ENCODE data around the gene TNRC6A.
"Not testable (repeated sequence)": the region's sequence is repeated elsewhere in the genome, so short reads cannot be mapped to it uniquely, and the experiment has no call there.

The TNRC6A gene

DNA sequence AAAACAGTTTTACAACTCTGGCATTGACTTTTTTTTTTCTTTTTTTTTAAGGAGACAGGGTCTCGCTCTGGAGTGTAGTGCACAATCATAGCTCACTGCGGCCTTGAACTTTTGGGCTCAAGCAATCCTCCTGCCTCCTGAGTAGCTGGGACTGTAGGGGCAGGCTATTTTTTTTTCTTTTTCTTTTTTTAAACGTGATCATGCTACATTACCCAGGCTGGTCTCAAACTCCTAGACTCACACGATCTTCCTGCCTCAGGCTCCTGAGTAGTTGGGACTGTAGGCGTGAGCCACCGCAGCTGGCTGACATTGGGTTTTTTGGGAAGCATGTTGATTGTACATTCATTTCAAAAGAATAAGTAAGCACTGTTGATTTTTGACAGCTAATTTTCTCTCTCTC, 32.1 kb downstream of the TNRC6A start:
- no peak for DNase-seq

- DNase-seq, result no peak
Measured at GRCh38 chr16:24764916-24765315, 35.5 kb downstream of the TNRC6A start.

GRCh38 chr16:24766057-24766456, 36.6 kb downstream of the TNRC6A start:
- no peak for DNase-seq

- peak; percentile 52 for DNase-seq
Measured at GRCh38 chr16:24769806-24770205, 40.4 kb downstream of the TNRC6A start.

GRCh38 chr16:24771132-24771778, 41.8 kb downstream of the TNRC6A start:
- DNase-seq, result peak; percentile 30

- DNase-seq, result no peak
Measured at GRCh38 chr16:24771779-24772157, 42.3 kb downstream of the TNRC6A start.

GRCh38 chr16:24773771-24774427, 44.4 kb downstream of the TNRC6A start:
- DNase-seq, result no peak

DNA sequence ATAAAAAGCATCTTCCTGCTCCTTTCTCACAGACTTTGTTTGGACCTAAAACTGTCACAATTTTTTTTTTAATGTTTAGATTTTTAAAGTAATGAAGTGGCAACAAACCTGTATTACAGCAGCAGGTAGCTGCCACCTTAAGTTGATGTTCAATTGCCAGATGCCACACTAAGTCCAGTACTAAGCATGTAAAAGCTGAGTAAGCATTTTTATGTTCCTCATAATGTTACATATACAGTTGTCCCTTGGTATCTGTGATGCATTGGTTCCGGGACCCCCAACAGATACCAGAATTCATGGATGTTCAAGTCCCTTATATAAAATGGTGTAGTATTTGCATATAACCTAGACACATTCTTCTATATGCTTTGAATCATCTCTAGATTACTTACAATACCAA, 45.1 kb downstream of the TNRC6A start:
- no peak for DNase-seq

DNA sequence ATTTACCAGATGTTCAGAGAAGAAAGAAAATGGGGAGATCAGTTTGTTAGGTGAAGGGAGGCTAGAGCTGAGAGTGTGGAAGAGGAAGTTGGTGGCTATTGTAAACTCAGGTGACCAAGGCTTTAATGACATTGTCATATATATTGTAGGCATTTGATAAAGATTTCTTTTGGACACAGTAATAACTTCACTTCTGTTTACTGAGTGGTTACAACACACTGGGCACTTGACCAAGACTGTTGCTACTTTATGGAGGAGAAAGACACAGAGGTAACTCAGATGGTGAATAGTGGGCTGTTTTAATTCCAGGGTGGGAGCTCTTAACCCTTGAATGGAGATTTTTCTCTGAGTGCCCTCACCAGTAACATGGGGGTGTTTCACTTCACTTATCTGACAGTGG, 46.0 kb downstream of the TNRC6A start:
- DNase-seq, result no peak

DNA sequence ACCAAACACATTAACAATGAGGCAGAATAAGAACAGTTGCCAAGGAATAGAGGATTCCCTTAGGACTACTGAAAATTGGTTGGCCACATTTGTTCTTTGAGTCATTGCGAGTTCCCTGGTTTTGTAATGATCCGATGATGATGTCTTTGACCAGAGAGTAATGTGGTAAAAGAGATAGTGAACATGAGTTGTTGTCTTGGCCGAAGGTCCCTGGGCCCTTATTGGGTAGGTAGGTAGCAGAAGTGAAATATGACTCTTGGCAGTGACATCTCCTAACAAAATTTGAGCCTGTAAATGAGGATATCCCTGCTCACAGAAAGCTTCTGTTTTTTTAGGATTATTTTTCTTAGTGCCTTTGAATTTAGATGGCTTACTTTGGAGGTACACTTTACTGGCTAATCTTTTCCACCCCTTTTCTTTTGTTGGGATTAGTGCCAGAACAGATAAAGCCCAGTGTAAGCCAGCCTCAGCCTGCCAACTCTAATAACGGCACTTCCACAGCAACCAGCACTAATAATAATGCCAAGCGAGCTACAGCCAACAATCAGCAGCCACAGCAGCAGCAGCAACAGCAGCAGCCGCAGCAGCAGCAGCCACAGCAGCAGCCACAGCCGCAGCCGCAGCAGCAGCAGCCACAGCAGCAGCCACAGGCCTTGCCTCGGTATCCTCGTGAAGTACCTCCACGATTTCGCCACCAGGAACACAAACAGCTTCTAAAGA, 47.2 kb downstream of the TNRC6A start:
- DNase-seq, result peak; percentile 35

- DNase-seq, result no peak
Measured at GRCh38 chr16:24778671-24779070, 49.2 kb downstream of the TNRC6A start.

DNA sequence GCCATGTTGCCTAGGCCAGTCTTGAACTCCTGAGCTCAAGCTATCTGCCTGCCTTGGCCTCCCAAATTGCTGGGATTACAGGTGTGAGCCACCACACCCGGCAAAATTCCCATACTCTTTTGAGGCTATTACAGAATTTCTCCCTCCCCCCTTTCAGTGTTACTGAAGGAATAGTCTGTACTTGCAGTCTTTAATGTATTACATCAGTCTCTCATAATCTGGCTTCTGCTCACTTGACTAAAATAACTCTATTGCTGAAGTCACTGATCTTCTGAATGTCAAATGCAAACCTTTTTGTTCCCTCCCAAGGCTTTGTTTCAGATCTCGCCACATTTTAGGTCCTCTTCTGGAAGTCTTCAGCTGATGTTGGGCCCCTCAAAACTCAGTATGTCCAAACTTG, 51.8 kb downstream of the TNRC6A start:
- DNase-seq, result no peak

- no peak for DNase-seq
Measured at GRCh38 chr16:24784121-24784520, 54.7 kb downstream of the TNRC6A start.

DNA sequence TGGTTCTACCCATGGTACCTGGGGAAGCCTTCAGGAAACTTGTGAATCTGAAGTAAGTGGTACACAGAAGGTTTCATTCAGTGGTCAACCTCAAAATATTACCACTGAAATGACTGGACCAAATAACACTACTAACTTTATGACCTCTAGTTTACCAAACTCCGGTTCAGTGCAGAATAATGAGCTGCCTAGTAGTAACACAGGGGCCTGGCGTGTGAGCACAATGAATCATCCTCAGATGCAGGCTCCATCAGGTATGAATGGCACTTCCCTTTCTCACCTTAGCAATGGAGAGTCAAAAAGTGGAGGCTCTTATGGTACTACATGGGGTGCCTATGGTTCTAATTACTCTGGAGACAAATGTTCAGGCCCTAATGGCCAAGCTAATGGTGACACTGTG, 60.4 kb downstream of the TNRC6A start:
- no peak for DNase-seq

GRCh38 chr16:24800586-24800985, 71.1 kb downstream of the TNRC6A start:
- peak; percentile 28 for DNase-seq

DNA sequence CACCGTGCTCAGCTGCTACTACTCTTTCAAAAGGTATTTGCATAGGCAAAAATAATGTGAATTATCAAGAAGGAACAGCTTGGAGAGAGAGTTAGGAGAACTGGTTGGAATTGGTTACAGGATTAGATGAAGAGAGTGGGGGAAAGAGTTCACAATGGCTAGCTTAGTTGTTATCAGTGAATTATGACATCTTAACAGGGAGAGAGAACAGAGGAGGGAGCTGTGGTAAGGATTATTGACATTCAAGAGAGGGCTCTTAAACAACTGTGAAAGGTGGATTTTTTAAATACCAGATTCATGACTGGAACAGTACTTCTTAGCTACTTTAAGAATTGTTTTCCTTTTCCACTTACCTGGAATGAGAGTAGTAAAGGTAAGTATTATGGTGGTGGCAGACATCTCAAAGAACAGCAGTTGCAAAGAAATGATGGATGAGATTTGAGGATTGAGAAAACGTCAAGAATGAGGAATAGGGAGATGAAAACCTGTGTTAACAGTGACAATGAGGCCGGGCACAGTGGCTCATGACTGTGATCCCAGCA, 72.4 kb downstream of the TNRC6A start:
- no peak for DNase-seq

DNA sequence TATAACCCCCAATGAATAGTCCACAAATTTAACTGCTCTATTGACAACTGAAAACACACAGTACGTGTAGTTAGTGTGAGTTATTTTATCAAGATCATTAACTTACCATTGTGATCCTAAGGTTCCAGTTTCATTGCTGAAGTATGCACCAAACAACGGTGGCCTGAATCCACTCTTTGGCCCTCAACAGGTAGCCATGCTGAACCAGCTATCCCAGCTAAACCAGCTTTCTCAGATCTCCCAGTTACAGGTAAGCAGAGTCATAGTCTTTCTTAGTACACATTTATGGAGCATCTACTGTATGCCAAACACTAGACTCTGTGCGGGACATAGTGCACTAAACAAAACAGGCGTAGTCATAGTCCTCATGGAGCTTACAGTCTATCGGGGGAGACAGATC, 76.0 kb downstream of the TNRC6A start:
- no peak for DNase-seq

DNA sequence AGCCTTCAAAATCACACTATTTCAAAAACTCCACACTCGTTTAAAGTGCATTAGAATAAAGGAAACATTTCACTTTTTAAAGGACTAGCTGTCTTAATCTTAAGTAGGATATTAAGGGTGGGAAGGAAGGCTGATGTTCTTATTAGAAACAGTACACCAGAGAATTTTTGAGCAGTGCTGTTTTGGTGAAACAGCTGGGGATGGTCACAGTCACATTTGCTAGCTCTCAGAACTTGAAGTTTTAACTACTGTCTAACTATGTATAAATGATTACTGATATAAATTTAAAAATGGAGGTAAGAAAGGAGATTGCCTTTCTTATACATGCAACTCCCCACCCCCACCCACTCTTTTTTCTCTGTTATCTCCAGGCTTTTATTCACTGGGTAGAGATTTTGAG, 77.8 kb downstream of the TNRC6A start:
- DNase-seq, result no peak

DNA sequence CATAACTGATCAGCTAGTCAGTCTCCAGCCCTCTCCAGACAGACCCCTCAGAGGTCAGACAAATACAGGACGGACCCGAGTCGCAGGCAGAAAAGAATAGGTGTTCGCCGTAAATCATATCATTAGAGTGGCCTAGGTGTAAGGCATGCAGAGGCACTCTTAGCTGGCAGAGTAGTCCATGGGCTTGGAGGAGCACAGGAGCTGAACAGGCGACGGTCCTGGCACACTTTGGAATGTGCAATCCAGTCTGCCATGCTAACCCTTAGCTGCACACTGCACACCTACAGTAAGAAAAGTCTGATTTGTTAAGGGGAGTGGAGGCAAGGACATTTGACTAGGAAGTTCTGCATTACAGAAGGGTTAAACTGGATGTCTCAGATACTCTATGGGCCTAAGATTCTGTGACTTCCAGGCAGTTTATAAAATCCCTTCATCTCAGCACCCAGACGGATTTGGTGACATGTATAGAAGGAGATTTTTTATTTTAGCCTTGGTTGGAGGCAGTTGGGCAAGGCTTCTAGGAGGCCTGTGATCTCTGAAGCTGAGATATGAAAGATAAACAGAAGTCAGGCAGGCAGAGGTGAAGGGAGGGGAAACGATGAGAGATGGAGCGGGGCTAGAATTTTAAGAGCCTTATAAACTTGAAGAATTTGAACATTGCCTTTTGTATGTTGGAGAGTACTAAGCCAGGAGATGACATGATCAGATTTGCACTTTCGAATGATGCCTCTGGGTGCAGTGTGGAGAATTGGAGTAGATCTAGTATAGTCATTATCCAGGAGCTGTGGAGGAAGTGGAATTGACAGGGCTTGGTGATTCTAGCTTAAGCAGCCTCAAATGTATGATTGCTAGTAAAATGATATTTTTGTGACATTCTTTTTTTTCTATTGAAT, 81.7 kb downstream of the TNRC6A start:
- no peak for DNase-seq

GRCh38 chr16:24812813-24813212, 83.4 kb downstream of the TNRC6A start:
- DNase-seq, result not testable (repeated sequence)

- DNase-seq, result no peak
Measured at GRCh38 chr16:24815021-24815420, 85.6 kb downstream of the TNRC6A start.

DNA sequence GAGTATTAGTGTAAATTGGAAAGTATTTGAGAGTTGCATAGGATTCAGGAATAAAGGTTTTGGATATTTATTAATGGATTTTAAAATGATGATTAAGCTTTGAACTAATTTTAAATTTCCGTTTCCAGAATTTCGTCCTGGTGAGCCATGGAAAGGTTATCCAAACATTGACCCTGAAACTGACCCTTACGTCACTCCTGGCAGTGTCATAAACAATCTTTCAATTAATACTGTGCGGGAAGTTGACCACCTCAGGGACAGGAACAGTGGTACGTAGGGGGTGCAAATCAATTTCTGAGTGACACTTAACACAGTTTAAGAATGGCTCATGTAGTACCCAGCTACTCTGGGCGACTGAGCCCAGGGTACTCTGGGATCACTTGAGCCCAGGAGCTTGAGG, 87.2 kb downstream of the TNRC6A start:
- no peak for DNase-seq

DNA sequence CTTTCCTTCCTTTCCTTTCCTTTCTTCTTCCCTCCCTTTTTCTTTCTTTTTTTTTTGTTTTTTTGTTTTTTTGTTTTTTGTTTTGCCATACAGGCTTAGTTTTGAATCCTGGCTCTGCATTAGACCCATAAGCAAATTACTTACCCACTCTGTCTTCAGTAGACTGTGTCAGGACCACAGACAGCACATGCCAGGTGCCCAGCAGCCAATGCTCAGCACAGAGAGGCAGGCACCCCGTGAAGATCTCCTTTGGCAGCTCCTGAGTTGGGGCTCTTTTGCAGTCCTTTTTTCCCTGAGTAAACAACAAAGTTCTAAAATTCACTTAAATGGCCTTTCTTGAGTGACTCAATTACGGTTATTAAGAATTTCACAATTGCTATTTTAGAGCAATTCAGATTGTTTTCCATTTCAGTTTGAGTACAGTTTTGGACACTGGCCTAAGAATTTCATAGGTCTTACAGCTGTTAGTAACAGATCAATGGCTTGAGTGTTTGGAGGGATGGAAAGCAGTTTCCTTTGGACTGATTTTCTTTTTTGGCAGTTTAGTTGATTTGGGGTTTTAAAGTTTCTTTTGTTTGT, 90.1 kb downstream of the TNRC6A start:
- no peak for DNase-seq

Data from fibroblast of skin of right biceps (primary cell).